SU-DHL-6 (cell line): ENCODE results near the gene CLSTN2.

ENCODE experiments used
- EZH2phosphoT487 ChIP-seq: fragments of 200-600 bp; sonication (generic), shearing (Covaris generic); conservative IDR thresholded peaks from 2 replicates; pipeline ENCODE4 v1.6.1; 2018; ENCODE audit warnings: mild to moderate bottlenecking, antibody characterized with exemption, low read length, moderate library complexity, mixed read lengths
- TF ChIP-seq, protein P1 (sequence below): fragments of 200-600 bp; sonication (generic); IDR thresholded peaks from one replicate; pipeline ENCODE4 v1.5.1; 2017; ENCODE audit warnings: antibody characterized with exemption, mild to moderate bottlenecking, low read length, moderate library complexity; ENCODE audit not compliant: insufficient read depth, poor library complexity, severe bottlenecking

DNA sequence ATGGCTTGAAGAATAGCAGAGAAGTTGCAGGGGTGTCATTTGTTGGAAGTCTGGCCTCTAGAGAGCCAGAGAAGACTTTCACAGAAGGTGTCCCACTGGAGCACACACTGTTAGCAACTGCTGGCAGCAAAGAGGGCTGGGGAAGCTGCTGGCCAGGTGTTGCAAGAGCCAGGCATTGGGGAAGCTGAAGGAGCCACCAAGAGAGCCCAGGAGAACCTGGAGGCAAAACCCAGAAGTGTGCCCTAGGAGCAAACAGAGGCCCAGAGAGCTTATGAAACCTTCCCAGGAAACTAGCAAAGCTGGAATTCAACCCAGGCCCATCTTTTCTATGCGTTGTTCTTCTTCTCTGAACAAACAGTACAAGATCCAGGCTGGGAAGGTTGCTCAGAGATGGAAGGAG, 610.2 kb downstream of the CLSTN2 start:
- TF ChIP-seq, protein P1, sequence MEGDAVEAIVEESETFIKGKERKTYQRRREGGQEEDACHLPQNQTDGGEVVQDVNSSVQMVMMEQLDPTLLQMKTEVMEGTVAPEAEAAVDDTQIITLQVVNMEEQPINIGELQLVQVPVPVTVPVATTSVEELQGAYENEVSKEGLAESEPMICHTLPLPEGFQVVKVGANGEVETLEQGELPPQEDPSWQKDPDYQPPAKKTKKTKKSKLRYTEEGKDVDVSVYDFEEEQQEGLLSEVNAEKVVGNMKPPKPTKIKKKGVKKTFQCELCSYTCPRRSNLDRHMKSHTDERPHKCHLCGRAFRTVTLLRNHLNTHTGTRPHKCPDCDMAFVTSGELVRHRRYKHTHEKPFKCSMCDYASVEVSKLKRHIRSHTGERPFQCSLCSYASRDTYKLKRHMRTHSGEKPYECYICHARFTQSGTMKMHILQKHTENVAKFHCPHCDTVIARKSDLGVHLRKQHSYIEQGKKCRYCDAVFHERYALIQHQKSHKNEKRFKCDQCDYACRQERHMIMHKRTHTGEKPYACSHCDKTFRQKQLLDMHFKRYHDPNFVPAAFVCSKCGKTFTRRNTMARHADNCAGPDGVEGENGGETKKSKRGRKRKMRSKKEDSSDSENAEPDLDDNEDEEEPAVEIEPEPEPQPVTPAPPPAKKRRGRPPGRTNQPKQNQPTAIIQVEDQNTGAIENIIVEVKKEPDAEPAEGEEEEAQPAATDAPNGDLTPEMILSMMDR, result no peak
- TF ChIP-seq EZH2phosphoT487, result no peak
